H1 (cell line): ENCODE measurements around the gene TFDP3. TPM values are rescaled to one million over a fixed set of nuclear protein-coding genes. Genes with fewer than 3 reads are reported as not detected.

Experiments used
- GABPA ChIP-seq: IDR thresholded peaks from 2 replicates; pipeline ENCODE4 v1.6.1; 2011; ENCODE audit warnings: mild to moderate bottlenecking, low read length, moderate library complexity, borderline replicate concordance; ENCODE audit not compliant: insufficient read depth
- JUND ChIP-seq: IDR thresholded peaks from 2 replicates; pipeline ENCODE4 v1.6.1; 2011; ENCODE audit warnings: mild to moderate bottlenecking, improper control_type of control experiment, low read length
- SIN3A ChIP-seq, 2 experiments: IDR thresholded peaks in 1 of 2; conservative IDR thresholded peaks in 1 of 2; 2 replicates each; pipeline ENCODE4 v1.6.1; 2011 to 2012; ENCODE audit warnings: low read length in 2 of 2, improper control_type of control experiment in 1 of 2, low read depth in 1 of 2, mild to moderate bottlenecking in 1 of 2
- polyA plus RNA-seq, 7 experiments: library from polyadenylated mRNA; depleted of rRNA in 3 of 7; stranded (reverse) in 5 of 7; unstranded in 2 of 7; fragments of >200 nt in 5 of 7; fragments of 200-250 nt in 2 of 7; gene quantifications; 1 replicate in 5 of 7; 2 replicates in 1 of 7; 4 replicates in 1 of 7; pipeline versions ENCODE4 v1.2.1 to v1.2.3, GENCODE V29; 2011 to 2013; ENCODE audit warnings: missing spikeins in 2 of 7, mixed read lengths in 2 of 7
- total RNA-seq: library from RNA; stranded (reverse); fragmentation: NEBNext Ultra II Directional; extraction: Animal tissue kit (Norgen Biotek cat#: 25700); gene quantifications from 2 replicates; pipeline ENCODE4 v1.2.1, GENCODE V29; 2021

The TFDP3 gene
- total and polyA plus RNA-seq, 2 of the 8 experiments (the other 6 are each of a cell fraction or from before 2014, with no cell fraction given) = not detected

- no peak for TF ChIP-seq GABPA
- no peak for TF ChIP-seq SIN3A (conservative IDR thresholded peaks at IDR 0.05 in 1 of 2, IDR thresholded peaks at IDR 0.05 in 1 of 2; ENCODE audit: low read depth in 1 of 2, low read length in 2 of 2)
- no peak for TF ChIP-seq JUND
Observed at GRCh38 chrX:133258481-133258880, 40.3 kb upstream of the TFDP3 start (continued).
